Gastrocnemius medialis (tissue), 4 donors: ENCODE measurements around the gene STON1. TPM values are rescaled to one million over a fixed set of nuclear protein-coding genes. Genes with fewer than 3 reads are reported as not detected.

Experiments used
- ATAC-seq, 2 donors: fragments of 150-250 bp; one replicate each; pipeline ENCODE4 v1.9.1; 2016
- DNase-seq, 2 donors: peaks; one replicate each; pipeline ENCODE4 v3.0.0-alpha.2; 2019
- H3K27ac ChIP-seq, 4 donors: fragments of 200-600 bp; sonication (generic); 1 replicate in 1 of 4; 2 replicates in 3 of 4; pipeline ENCODE4 v1.5.1; 2016 to 2018; ENCODE audit warnings: mild to moderate bottlenecking in 2 of 4, moderate library complexity in 1 of 4
- H3K27me3 ChIP-seq, 3 donors: fragments of 200-600 bp; sonication (generic) in 2 of 3; 1 replicate in 1 of 3; 2 replicates in 2 of 3; pipeline versions ENCODE4 v1.5.1 to v1.6.0; 2016 to 2019; ENCODE audit warnings: mild to moderate bottlenecking in 1 of 3, moderate library complexity in 1 of 3
- H3K36me3 ChIP-seq, 2 donors: fragments of 200-600 bp; sonication (generic) in 1 of 2; one replicate each; pipeline ENCODE4 v1.5.1; 2017 to 2018
- H3K4me1 ChIP-seq, 2 donors: fragments of 200-600 bp; sonication (generic) in 1 of 2; one replicate each; pipeline ENCODE4 v1.5.1; 2016 to 2017; ENCODE audit warnings: mild to moderate bottlenecking in 2 of 2
- H3K4me3 ChIP-seq, 4 donors: fragments of 200-600 bp; sonication (generic) in 3 of 4; 1 replicate in 1 of 4; 2 replicates in 3 of 4; pipeline ENCODE4 v1.5.1; 2016 to 2019; ENCODE audit warnings: mild to moderate bottlenecking in 2 of 4
- H3K9me3 ChIP-seq, 3 donors: fragments of 200-600 bp; sonication (generic) in 2 of 3; 1 replicate in 1 of 3; 2 replicates in 2 of 3; pipeline ENCODE4 v1.5.1; 2016 to 2019
- POLR2A ChIP-seq, 2 donors: fragments of 450-650 bp; IDR thresholded peaks; one replicate each; pipeline ENCODE4 v1.6.1; 2017; ENCODE audit warnings: antibody characterized with exemption in 2 of 2, mild to moderate bottlenecking in 2 of 2, moderate library complexity in 2 of 2
- in situ Hi-C, 4 donors: fragments of 200-750 bp; cut with MboI; loops; one replicate each; pipeline versions ENCODE4 v1.15.0 to v1.8.0; 2017; ENCODE audit warnings: low sequenced_read_pairs in 4 of 4
- intact Hi-C: fragments of 100-400 bp; cut with DNase I; formaldehyde crosslinking; loops from one replicate; pipeline ENCODE4 v1.15.1; 2023; ENCODE audit warnings: low total_unique reads
- total RNA-seq, 4 donors: library from RNA; depleted of rRNA; stranded (reverse); fragments of >200 nt; gene quantifications; one replicate each; pipeline versions ENCODE4 v1.1.0 to v1.2.3, GENCODE V29; 2016
- TF ChIP-seq, protein P1 (sequence below), 5 experiments: fragments of 450-650 bp in 3 of 5; fragments of 200-600 bp in 2 of 5; sonication (generic) in 2 of 5; IDR thresholded peaks in 4 of 5; conservative IDR thresholded peaks in 1 of 5; 1 replicate in 4 of 5; 2 replicates in 1 of 5; pipeline ENCODE4 v1.5.1; 2016 to 2019; ENCODE audit warnings: antibody characterized with exemption in 5 of 5, mild to moderate bottlenecking in 3 of 5, moderate library complexity in 3 of 5

STON1 gene
- total RNA-seq, 4 donors from 2014 or later, result 2.6 to 5.2 (median 3.5) TPM

DNA sequence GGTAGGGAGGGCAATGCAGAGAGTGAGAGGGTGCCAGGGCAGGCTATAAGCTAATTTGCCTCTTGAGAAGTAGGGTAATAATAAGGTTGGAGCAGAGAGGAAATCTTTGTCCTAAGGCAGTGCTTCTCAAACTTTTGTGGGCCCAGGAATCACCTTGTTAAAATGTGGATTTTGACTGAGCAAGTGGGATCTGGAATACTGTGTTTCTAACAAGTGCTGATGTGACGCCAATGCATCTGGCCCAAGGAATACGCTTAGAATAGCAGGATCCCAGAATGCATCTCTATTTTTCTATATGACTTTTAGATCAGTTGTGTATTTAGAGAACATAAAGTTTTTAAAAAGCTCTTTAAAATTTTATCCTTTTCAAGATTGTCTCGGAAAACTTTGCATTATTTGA lies 58.0 kb downstream of the STON1 start:
- H3K4me3 ChIP-seq, result no peak overlapping the region
- no peaks in the 10 kb centered on the region for H3K27me3 ChIP-seq
- no peaks in the 10 kb centered on the region for H3K9me3 ChIP-seq
- H3K4me1 ChIP-seq, result no peaks in the 10 kb centered on the region
- TF ChIP-seq, protein P1, sequence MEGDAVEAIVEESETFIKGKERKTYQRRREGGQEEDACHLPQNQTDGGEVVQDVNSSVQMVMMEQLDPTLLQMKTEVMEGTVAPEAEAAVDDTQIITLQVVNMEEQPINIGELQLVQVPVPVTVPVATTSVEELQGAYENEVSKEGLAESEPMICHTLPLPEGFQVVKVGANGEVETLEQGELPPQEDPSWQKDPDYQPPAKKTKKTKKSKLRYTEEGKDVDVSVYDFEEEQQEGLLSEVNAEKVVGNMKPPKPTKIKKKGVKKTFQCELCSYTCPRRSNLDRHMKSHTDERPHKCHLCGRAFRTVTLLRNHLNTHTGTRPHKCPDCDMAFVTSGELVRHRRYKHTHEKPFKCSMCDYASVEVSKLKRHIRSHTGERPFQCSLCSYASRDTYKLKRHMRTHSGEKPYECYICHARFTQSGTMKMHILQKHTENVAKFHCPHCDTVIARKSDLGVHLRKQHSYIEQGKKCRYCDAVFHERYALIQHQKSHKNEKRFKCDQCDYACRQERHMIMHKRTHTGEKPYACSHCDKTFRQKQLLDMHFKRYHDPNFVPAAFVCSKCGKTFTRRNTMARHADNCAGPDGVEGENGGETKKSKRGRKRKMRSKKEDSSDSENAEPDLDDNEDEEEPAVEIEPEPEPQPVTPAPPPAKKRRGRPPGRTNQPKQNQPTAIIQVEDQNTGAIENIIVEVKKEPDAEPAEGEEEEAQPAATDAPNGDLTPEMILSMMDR (IDR thresholded peaks at IDR 0.05 in 4 of 5, conservative IDR thresholded peaks at IDR 0.05 in 1 of 5), result no peak
- no peak for TF ChIP-seq POLR2A (IDR thresholded peaks at IDR 0.05)
- H3K36me3 ChIP-seq, result no peaks in the 10 kb centered on the region
- in situ Hi-C loops (loop anchor here in 1 of 4 donors (10.0 kb wide), 1 partner anchor 113 kb away; no protein-coding TSS in a partner anchor), intact Hi-C loops (no loop called here)
- no peak overlapping the region for H3K27ac ChIP-seq
- DNase-seq (no peak), ATAC-seq (no peak)

DNA sequence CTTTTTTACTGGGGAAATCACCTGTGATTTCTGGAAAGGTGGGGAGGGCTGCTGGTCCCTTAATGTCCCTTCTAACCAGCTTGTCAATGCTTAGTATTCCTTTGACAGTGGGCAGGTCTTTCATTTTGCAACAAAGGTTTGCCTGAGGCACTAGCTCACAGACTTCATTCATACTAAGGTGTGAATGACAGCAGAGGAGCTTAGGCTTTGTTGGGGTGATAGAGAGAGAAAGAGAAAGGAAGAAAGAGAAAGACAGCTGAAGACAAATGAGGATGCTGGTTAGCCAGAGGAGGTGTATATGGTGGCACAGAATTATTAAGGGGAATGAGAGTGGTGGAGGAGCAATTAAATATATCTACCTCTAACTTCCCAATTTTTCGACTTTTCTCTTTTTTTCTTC lies 58.8 kb downstream of the STON1 start:
- Histone ChIP-seq H3K4me1 (no peaks in the 10 kb centered on the region), H3K9me3 (no peaks in the 10 kb centered on the region), H3K27ac (no peak overlapping the region), H3K27me3 (no peaks in the 10 kb centered on the region), H3K36me3 (no peaks in the 10 kb centered on the region), H3K4me3 (no peak overlapping the region)
- intact Hi-C loops (no loop called here), in situ Hi-C loops (loop anchor here in 1 of 4 donors (10.0 kb wide), 1 partner anchor 114 kb away; no protein-coding TSS in a partner anchor)
- TF ChIP-seq POLR2A (IDR thresholded peaks at IDR 0.05), result no peak
- TF ChIP-seq, protein P1 (IDR thresholded peaks at IDR 0.05 in 4 of 5, conservative IDR thresholded peaks at IDR 0.05 in 1 of 5), result no peak
- no peak for DNase-seq
- no peak for ATAC-seq

DNA sequence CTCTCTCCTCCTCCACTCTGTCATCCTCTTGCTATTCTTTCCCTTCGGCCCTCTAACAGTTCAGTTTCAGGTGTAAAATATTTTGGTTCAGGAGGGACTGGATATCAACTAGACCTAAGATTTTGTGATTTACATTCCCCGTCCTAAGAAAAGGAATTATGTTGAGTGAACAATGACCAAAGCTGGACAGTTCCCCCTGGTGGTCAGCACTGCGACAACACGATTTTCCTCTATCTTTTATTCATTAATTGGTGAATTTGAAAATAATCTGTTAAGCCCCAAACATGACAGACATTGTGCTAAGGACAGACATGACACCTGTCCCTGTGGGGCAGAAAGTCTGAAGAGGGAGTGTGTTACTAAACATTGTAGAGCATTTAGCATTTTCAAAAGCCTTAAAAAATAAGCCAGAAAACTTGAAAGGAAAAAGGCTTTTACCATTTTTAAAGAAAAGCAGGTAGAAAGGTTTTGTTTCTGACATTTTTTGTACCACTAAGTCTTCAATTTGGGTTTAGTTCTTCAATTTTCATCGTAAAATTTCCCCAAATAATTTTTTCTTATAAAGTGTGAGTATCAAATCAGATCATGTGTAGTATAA lies 59.3 kb downstream of the STON1 start:
- H3K4me3 ChIP-seq, result no peak overlapping the region
- no peak overlapping the region for H3K27ac ChIP-seq
- in situ Hi-C loops, result loop anchor here in 1 of 4 donors (10.0 kb wide), 1 partner anchor 114 kb away; no protein-coding TSS in a partner anchor
- TF ChIP-seq POLR2A (IDR thresholded peaks at IDR 0.05), result no peak
- TF ChIP-seq, protein P1 (IDR thresholded peaks at IDR 0.05 in 4 of 5, conservative IDR thresholded peaks at IDR 0.05 in 1 of 5), result peak; percentile 15 to 54 (median 29)
- DNase-seq, result no peak
- no peak for ATAC-seq
- intact Hi-C loops, result no loop called here
- no peaks in the 10 kb centered on the region for H3K9me3 ChIP-seq
- H3K27me3 ChIP-seq, result no peaks in the 10 kb centered on the region
- no peaks in the 10 kb centered on the region for H3K36me3 ChIP-seq
- no peaks in the 10 kb centered on the region for H3K4me1 ChIP-seq

DNA sequence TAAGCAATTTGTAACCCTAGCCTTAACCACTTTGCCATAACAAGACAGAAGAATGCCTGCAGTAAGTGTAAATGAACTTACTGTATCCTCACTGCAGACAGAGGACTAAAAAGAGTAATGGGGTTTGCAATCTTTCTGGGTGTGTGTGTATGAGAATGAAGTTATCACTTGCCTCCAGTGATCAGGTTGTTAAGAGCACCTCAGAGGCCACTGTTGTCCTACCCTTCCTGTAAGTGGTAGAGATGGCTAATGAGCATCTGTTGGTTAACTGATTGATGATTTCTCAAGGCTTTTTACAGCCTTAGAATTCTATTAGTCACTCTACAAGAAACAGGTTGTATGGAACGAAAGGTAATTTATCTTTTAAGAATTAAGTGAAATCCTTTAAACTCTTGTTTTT lies 60.1 kb downstream of the STON1 start:
- H3K27ac ChIP-seq, result no peak overlapping the region
- intact Hi-C loops, result no loop called here

More for the DNA sequence above, 60.1 kb downstream of the STON1 start:
- in situ Hi-C loops, result no loop called here
- H3K27me3 ChIP-seq, result no peaks in the 10 kb centered on the region
- no peak for ATAC-seq
- TF ChIP-seq, protein P1 (IDR thresholded peaks at IDR 0.05 in 4 of 5, conservative IDR thresholded peaks at IDR 0.05 in 1 of 5), result no peak
- TF ChIP-seq POLR2A (IDR thresholded peaks at IDR 0.05), result no peak
- H3K4me3 ChIP-seq, result no peak overlapping the region
- H3K36me3 ChIP-seq, result no peaks in the 10 kb centered on the region
- no peaks in the 10 kb centered on the region for H3K4me1 ChIP-seq
- H3K9me3 ChIP-seq, result no peaks in the 10 kb centered on the region
- no peak for DNase-seq
